ENCODE measurements around the gene UPP2. TPM values are rescaled to one million over a fixed set of nuclear protein-coding genes. Genes with fewer than 3 reads are reported as not detected.

Gene UPP2
- total RNA-seq, 1 donor from 2014 or later: not detected

- Mint-ChIP-seq H3K27me3 (ENCODE audit: low read depth) (no peaks in the 10 kb centered on the region), H3K4me1 (no peaks in the 10 kb centered on the region), H3K36me3 (ENCODE audit: low read depth) (no peaks in the 10 kb centered on the region), H3K9me3 (no peaks in the 10 kb centered on the region), H3K27ac (ENCODE audit: unreplicated experiment) (no peak overlapping the region), H3K4me3 (no peak overlapping the region)
- DNase-seq (ENCODE audit: low read depth, low spot score): no peak
- TF ChIP-seq CTCF (conservative IDR thresholded peaks at IDR 0.05): no peak
Measured at GRCh38 chr2:158125756-158126498, 24.3 kb downstream of the UPP2 start.

DNA sequence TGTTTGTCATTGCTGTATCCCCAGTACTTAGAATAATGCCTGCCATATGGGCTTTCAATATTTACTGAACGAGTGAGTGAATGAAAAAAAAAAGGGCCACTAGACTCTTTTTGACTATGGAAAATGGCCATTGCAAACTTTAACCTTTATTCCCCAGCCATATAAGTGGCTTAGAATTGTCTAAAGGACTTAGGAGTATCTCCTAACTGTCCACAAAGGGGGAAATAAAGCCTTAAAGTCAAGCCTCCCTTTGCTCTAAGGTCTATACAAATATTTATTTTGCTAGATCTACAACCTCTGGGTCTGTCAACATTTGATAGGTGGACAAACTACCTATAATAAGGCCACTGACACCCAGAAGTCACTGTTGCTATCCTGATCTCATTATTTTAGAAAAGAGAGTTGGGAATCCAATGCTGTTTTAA, 25.7 kb downstream of the UPP2 start:
- Mint-ChIP-seq H3K36me3 (ENCODE audit: low read depth) (no peaks in the 10 kb centered on the region), H3K27me3 (ENCODE audit: low read depth) (no peaks in the 10 kb centered on the region), H3K9me3 (no peaks in the 10 kb centered on the region)

DNA sequence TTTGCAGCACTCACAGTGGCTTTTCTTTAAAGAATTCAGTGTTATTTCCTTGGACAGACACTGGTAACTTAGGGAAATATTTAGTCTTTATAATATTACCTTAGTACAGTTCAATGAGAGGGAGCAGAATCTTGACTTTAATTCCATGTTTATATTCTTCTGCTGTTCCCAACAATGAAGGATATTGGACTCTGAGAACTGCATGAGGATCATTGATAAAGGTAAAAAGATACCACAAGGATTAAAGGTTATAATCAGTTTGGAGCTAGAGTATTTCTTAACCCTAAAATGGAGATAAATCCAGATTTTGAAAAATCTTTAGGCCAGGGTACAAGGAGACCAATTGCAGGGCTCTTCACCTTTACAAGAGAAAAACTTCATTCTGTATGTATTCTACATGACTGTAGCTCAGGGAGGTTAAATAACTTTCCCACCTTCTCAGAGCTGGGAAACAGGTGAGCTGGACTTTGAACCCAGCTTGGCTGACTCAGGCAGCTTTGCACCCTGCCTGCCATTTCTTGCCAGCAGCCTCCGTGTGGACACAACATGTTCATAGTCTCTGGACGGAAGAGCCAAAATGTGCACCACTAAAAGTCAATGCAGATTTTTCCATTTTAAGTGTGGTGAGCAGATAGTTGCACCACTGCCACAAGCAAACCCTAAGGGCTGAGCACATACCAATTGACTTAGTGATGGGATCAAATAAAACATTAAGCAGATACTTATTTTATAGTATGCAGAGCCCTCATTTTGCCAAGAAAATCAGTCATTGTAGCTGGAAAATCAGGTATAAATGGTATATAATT, 26.7 kb downstream of the UPP2 start:
- DNase-seq (ENCODE audit: low read depth, low spot score): no peak
- Mint-ChIP-seq H3K9me3 (no peaks in the 10 kb centered on the region), H3K27ac (ENCODE audit: unreplicated experiment) (no peak overlapping the region), H3K4me1 (no peaks in the 10 kb centered on the region), H3K27me3 (ENCODE audit: low read depth) (no peaks in the 10 kb centered on the region), H3K36me3 (ENCODE audit: low read depth) (no peaks in the 10 kb centered on the region), H3K4me3 (no peak overlapping the region)
- no peak for TF ChIP-seq CTCF (conservative IDR thresholded peaks at IDR 0.05)

More for the DNA sequence above, 25.7 kb downstream of the UPP2 start:
- no peak for TF ChIP-seq CTCF (conservative IDR thresholded peaks at IDR 0.05)
- Mint-ChIP-seq H3K4me1 (no peaks in the 10 kb centered on the region), H3K27ac (ENCODE audit: unreplicated experiment) (no peak overlapping the region), H3K4me3 (no peak overlapping the region)
- DNase-seq (ENCODE audit: low read depth, low spot score): no peak

DNA sequence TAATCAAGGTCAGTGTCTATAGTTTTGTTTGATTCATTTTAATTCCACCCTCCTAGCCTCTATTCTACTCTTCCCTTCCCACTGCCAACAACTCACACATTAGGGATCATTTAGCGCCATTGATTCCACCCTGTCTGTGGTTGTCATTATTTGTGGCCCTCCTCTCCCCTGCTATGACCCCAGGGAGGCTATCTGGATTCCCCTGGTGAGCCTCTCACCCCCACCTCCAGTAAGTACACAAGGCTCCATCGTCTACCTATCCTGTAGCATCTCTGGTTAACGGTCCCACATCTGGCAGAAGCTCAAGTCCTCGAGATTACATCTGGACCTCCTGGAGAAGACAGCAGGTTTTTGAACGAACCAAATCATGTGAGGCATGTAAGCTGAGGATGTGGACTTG, 27.4 kb downstream of the UPP2 start:
- DNase-seq (ENCODE audit: low read depth, low spot score): no peak
- no peaks in the 10 kb centered on the region for H3K4me1 Mint-ChIP-seq
- H3K4me3 Mint-ChIP-seq: no peak overlapping the region
- no peaks in the 10 kb centered on the region for H3K27me3 Mint-ChIP-seq (ENCODE audit: low read depth)
- no peak overlapping the region for H3K27ac Mint-ChIP-seq (ENCODE audit: unreplicated experiment)
- H3K9me3 Mint-ChIP-seq: no peaks in the 10 kb centered on the region
- TF ChIP-seq CTCF (conservative IDR thresholded peaks at IDR 0.05): no peak
- H3K36me3 Mint-ChIP-seq (ENCODE audit: low read depth): no peaks in the 10 kb centered on the region

DNA sequence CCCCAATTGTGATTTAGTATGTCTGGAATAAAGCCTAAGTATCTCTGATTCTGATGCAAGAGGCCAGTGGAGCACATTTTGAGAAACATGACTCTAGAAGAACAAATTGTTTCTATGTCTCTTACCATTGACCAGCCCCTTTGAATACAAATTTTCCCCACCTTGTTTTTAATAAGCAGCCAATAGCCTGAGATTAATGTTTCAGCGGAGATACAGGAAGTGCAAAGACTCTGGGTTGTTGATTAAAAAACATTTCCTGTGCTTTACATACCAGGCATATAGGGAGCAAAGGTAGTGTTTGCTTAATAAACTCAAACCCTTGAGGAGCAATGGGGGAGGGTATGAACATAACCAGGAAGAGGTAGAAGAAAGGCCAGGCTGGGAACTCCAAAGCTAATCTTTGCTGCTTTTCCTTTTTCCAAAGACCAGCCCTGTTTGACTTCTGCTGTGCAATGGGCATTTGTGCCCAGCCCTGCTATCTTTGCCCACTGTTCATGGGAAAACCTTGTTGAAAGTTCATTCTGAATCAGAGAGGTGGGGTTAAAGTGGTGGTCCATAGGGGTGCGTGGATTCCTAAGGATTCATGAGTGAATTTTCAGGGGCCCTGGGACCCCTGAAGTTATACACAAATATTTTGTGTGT, 29.3 kb downstream of the UPP2 start:
- H3K4me1 Mint-ChIP-seq: no peaks in the 10 kb centered on the region
- no peaks in the 10 kb centered on the region for H3K27me3 Mint-ChIP-seq (ENCODE audit: low read depth)
- no peak overlapping the region for H3K27ac Mint-ChIP-seq (ENCODE audit: unreplicated experiment)
- H3K36me3 Mint-ChIP-seq (ENCODE audit: low read depth): no peaks in the 10 kb centered on the region
- DNase-seq (ENCODE audit: low read depth, low spot score): no peak
- no peak overlapping the region for H3K4me3 Mint-ChIP-seq
- TF ChIP-seq CTCF (conservative IDR thresholded peaks at IDR 0.05): no peak
- H3K9me3 Mint-ChIP-seq: no peaks in the 10 kb centered on the region

Measured in neural crest cell (in vitro differentiated cells).